GM12878 (cell line): ENCODE measurements around the gene ITPRIPL1. TPM values are rescaled to one million over a fixed set of nuclear protein-coding genes. Genes with fewer than 3 reads are reported as not detected.
A peak's percentile ranks its signal among the peaks of the same experiment; 100 is the strongest.

Experiments
- EGR1 ChIP-seq, 2 experiments: IDR thresholded peaks; 1 replicate in 1 of 2; 2 replicates in 1 of 2; pipeline ENCODE4 v1.6.1; 2011 to 2012; ENCODE audit warnings: low read depth in 2 of 2, low read length in 2 of 2, borderline replicate concordance in 1 of 2, mild to moderate bottlenecking in 1 of 2, moderate library complexity in 1 of 2
- MYC ChIP-seq: IDR thresholded peaks from 2 replicates; pipeline ENCODE4 v1.6.1; 2011; ENCODE audit warnings: mild to moderate bottlenecking, low read length, moderate library complexity, inconsistent platforms; ENCODE audit not compliant: insufficient read depth, insufficient replicate concordance, insufficient read length, severe bottlenecking
- NR2F1 ChIP-seq: fragments of 450-650 bp; conservative IDR thresholded peaks from 2 replicates; pipeline ENCODE4 v1.6.1; 2017; ENCODE audit warnings: mild to moderate bottlenecking
- POLR2A ChIP-seq: IDR thresholded peaks from 2 replicates; pipeline ENCODE4 v1.6.1; 2011; ENCODE audit warnings: low read depth, mild to moderate bottlenecking, low read length
- RCOR1 ChIP-seq: conservative IDR thresholded peaks from 2 replicates; pipeline ENCODE4 v1.6.1; 2012; ENCODE audit warnings: low read depth, low read length, improper control_type of control experiment
- YY1 ChIP-seq: IDR thresholded peaks from 2 replicates; pipeline ENCODE4 v1.6.1; 2011; ENCODE audit warnings: low read depth, mild to moderate bottlenecking, low read length
- polyA plus RNA-seq, 11 experiments: library from polyadenylated mRNA; depleted of rRNA in 4 of 11; unstranded in 6 of 11; stranded (reverse) in 5 of 11; fragments of >200 nt; fragmentation: Nextera tagmentation in 4 of 11; fragmentation: Illumina TruSeq in 1 of 11; extraction: Ambion mirVana in 4 of 11; extraction: Trizol in 1 of 11; gene quantifications; 1 replicate in 1 of 11; 2 replicates in 10 of 11; pipeline versions ENCODE4 v1.2.1 to v1.2.3, GENCODE V29; 2011 to 2016; ENCODE audit warnings: inconsistent platforms in 2 of 11, missing spikeins in 2 of 11, low read depth in 1 of 11
- total RNA-seq, 4 experiments: library from RNA; depleted of rRNA in 3 of 4; stranded (reverse); fragments of >200 nt in 3 of 4; fragmentation: Illumina TruSeq in 1 of 4; extraction: Trizol in 1 of 4; gene quantifications; 2 replicates each; pipeline versions ENCODE4 v1.2.1 to v1.2.3, GENCODE V29; 2013 to 2021
- TF ChIP-seq, protein P1 (sequence below): fragments of 450-650 bp; IDR thresholded peaks from 2 replicates; pipeline ENCODE4 v1.6.1; 2017; ENCODE audit warnings: mild to moderate bottlenecking, moderate library complexity

Gene ITPRIPL1
- total and polyA plus RNA-seq, 10 of the 15 experiments (the other 5 are each of a cell fraction or from before 2014, with no cell fraction given) = 4.9 to 28.7 (median 14.3) TPM

DNA sequence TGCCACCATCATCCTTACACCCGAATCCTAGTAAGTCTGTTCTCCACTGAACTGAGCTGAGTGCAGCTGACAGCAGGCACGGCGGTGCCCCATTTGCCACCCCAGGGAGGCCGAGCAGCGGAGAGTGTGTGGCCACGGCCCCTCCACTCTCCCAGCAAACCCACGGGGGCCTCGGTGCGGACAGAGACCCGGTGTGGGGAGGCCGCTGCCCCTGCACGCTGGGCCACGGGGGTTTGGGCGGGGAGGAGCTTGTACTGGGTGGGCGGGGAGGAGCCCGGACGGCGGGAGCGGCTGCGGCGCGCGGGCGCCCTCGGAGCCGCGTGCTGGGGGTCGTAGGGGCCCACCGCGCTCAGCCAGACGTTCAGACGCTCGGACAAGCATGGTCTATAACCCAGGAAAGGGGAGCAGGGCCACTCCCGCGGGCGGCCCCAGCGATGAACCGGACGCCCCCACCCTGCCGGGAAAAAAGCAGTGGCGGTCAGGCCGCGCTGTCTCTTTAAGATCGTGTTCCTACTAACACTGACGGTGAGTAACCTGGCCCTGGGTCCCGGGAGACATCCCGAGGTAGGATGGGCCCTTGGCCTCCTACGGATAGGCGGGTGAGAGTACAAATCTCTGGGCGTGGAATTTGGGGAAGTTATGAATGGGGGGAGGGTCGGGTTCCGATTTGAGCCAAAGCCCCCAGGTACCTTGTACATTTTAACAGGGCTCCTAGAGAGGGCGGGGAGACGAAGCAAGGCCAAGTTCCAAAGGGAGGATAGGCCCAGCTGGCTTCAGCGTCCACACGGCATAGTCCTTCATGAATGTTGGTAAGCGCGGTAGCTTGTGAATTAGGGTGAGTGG lies at the start of gene ITPRIPL1 (continued):
- TF ChIP-seq, protein P1, sequence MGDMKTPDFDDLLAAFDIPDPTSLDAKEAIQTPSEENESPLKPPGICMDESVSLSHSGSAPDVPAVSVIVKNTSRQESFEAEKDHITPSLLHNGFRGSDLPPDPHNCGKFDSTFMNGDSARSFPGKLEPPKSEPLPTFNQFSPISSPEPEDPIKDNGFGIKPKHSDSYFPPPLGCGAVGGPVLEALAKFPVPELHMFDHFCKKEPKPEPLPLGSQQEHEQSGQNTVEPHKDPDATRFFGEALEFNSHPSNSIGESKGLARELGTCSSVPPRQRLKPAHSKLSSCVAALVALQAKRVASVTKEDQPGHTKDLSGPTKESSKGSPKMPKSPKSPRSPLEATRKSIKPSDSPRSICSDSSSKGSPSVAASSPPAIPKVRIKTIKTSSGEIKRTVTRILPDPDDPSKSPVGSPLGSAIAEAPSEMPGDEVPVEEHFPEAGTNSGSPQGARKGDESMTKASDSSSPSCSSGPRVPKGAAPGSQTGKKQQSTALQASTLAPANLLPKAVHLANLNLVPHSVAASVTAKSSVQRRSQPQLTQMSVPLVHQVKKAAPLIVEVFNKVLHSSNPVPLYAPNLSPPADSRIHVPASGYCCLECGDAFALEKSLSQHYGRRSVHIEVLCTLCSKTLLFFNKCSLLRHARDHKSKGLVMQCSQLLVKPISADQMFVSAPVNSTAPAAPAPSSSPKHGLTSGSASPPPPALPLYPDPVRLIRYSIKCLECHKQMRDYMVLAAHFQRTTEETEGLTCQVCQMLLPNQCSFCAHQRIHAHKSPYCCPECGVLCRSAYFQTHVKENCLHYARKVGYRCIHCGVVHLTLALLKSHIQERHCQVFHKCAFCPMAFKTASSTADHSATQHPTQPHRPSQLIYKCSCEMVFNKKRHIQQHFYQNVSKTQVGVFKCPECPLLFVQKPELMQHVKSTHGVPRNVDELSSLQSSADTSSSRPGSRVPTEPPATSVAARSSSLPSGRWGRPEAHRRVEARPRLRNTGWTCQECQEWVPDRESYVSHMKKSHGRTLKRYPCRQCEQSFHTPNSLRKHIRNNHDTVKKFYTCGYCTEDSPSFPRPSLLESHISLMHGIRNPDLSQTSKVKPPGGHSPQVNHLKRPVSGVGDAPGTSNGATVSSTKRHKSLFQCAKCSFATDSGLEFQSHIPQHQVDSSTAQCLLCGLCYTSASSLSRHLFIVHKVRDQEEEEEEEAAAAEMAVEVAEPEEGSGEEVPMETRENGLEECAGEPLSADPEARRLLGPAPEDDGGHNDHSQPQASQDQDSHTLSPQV = no peak
- TF ChIP-seq EGR1 (IDR thresholded peaks at IDR 0.05; ENCODE audit: borderline replicate concordance in 1 of 2, low read depth in 2 of 2, low read length in 2 of 2) (peak in 1 of 2 experiments; percentile 13; a peak in 1 of 3 replicates), RCOR1 (0 out of 2 replicates have a peak, but pooled peaks have one; percentile 7), MYC (peak; percentile 57), NR2F1 (no peak), POLR2A (peak; percentile 79), YY1 (0 out of 2 replicates have a peak, but pooled peaks have one; percentile 18)
